ENCODE results near the gene QRFP. TPM values are rescaled to one million over a fixed set of nuclear protein-coding genes. Genes with fewer than 3 reads are reported as not detected.

Gene QRFP
- polyA plus RNA-seq, 1 donor = 0.35 TPM

- peak; percentile 93 for DNase-seq
Observed at GRCh38 chr9:130847306-130848217, 49.0 kb downstream of the QRFP start.

- DNase-seq = no peak
Observed at GRCh38 chr9:130846487-130847305, 49.9 kb downstream of the QRFP start.

- peak; percentile 80 for DNase-seq
Observed at GRCh38 chr9:130845901-130846481, 50.6 kb downstream of the QRFP start.

DNA sequence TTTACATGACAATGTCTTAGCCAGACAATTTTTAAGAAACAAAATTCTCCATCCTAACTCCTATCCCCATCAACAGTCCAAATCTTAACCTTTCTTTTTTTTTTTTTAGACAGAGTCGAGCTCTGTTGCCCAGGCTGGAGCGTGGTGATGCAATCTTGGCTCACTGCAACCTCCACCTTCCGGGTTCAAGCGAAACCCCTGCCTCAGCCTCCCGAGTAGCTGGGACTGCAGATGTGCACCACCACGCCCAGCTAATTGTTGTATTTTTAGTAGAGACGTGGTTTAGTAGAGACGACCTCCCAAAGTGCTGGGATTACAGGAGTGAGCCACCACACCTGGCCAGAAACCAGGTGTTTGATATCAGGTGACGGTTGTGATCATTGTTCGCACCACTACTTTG lies 51.4 kb downstream of the QRFP start:
- no peak for DNase-seq

DNA sequence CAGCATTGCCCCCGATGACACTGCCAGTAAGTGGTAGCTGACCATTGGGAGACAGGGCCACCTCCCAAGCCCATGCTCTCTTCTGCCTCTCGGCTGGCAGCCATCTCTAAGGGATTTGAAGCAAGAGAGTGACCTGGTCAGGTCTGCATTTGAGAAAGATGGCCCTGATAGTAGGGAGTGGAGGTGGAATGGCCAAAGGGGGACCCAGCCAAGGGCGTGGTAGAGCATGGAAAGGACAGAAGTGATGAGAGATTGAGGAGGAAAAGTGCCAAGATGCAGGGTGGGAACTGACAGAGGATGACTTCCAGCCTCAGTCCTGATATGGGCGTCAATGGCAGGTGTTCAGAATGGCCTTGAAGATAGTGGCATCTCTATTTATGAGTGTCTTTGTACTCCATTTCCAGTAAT lies 52.6 kb downstream of the QRFP start:
- DNase-seq = no peak

- no peak for DNase-seq
Observed at GRCh38 chr9:130843049-130843908, 53.3 kb downstream of the QRFP start.

Other genes with a start within 250 kb of the QRFP start
- not detected for gene PRDM12, start 232.2 kb downstream of the QRFP start, polyA plus RNA-seq (ENCODE audit: insufficient read length)
- 25.5 TPM for gene EXOSC2, start 203.0 kb downstream of the QRFP start, polyA plus RNA-seq (ENCODE audit: insufficient read length)
- 69.3 TPM for gene ABL1, start 61.6 kb downstream of the QRFP start, polyA plus RNA-seq (ENCODE audit: insufficient read length)
- not detected for gene FIBCD1, start 42.4 kb upstream of the QRFP start, polyA plus RNA-seq (ENCODE audit: insufficient read length)
- 2.1 TPM for gene LAMC3, start 112.4 kb upstream of the QRFP start, polyA plus RNA-seq (ENCODE audit: insufficient read length)
- gene AIF1L, start 199.7 kb upstream of the QRFP start, polyA plus RNA-seq (ENCODE audit: insufficient read length) = 21.5 TPM
- gene NUP214, start 228.8 kb upstream of the QRFP start, polyA plus RNA-seq (ENCODE audit: insufficient read length) = 34.7 TPM